KOPT-K1 (cell line): Measurements from ENCODE around the gene HPS5.
"Not testable (repeated sequence)": the region's sequence is repeated elsewhere in the genome, so short reads cannot be mapped to it uniquely, and the experiment has no call there.

ENCODE experiments used
- H3K27ac ChIP-seq: fragments of 200-600 bp; sonication (generic); 2 replicates; pipeline ENCODE4 v1.5.1; 2016; ENCODE audit warnings: antibody characterized with exemption, mild to moderate bottlenecking, low read depth, low read length; ENCODE audit not compliant: poor library complexity, severe bottlenecking
- H3K36me3 ChIP-seq: fragments of 200-600 bp; sonication (generic); 2 replicates; pipeline ENCODE4 v1.5.1; 2017; ENCODE audit warnings: antibody characterized with exemption, mild to moderate bottlenecking, low read length, moderate library complexity; ENCODE audit not compliant: insufficient read depth
- H3K9me3 ChIP-seq: fragments of 200-600 bp; sonication (generic); 2 replicates; pipeline ENCODE4 v1.5.1; 2017; ENCODE audit warnings: antibody characterized with exemption, low read length, mild to moderate bottlenecking; ENCODE audit not compliant: insufficient read depth, poor library complexity, severe bottlenecking

HPS5 gene

GRCh38 chr11:18329196-18329870 lies 7.4 kb upstream of the HPS5 start:
- peaks cover 95% of the 10 kb centered on the region for H3K36me3 ChIP-seq
- H3K27ac ChIP-seq, result no peak overlapping the region
- no peaks in the 10 kb centered on the region for H3K9me3 ChIP-seq

DNA sequence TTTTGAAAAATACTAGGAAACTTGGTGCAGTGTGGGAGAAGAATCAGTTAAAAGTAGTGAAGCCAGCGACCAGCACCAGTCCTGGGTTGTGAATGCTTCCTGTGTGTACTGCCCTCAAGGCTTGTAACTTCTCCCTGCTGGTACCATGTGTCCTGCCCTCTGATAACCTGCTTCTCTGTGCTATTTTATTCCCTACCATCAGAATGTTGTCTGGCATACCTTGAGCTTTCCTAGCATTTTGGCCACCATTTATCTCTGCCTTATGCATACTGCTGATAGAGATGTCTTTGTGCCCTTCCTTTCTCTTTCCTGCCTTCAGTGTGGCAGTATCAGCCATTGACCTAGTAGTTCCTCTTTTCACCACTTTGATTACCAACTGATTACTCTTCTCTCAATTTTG lies 2.4 kb upstream of the HPS5 start:
- Histone ChIP-seq H3K36me3 (peaks cover 52% of the 10 kb centered on the region), H3K27ac (no peak overlapping the region), H3K9me3 (no peaks in the 10 kb centered on the region)

DNA sequence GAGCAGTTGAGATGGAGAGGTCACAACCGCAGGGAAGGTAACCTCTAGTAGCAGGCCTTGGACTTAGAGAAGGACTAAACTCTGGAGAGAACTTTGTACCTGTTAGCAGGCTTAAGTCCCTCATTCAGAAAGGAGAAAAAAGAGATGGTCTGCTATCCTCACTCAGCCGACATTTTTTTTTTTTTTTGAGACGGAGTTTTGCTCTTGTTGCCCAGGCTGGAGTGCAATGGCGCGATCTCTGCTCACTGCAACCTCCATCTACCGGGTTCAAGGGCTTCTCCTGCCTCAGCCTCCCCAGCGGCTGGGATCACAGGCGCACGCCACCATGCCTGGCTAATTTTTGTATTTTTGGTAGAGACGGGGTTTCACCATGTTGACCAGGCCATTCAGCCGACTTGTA lies 1.9 kb upstream of the HPS5 start:
- Histone ChIP-seq H3K36me3 (peaks cover 47% of the 10 kb centered on the region), H3K27ac (peak overlapping the region; percentile 99)
- H3K9me3 ChIP-seq, result not testable (repeated sequence)

- Histone ChIP-seq H3K9me3 (no peaks in the 10 kb centered on the region), H3K27ac (peak overlapping the region; percentile 99), H3K36me3 (peaks cover 41% of the 10 kb centered on the region)
Observed at GRCh38 chr11:18322818-18323570, 1.1 kb upstream of the HPS5 start.

DNA sequence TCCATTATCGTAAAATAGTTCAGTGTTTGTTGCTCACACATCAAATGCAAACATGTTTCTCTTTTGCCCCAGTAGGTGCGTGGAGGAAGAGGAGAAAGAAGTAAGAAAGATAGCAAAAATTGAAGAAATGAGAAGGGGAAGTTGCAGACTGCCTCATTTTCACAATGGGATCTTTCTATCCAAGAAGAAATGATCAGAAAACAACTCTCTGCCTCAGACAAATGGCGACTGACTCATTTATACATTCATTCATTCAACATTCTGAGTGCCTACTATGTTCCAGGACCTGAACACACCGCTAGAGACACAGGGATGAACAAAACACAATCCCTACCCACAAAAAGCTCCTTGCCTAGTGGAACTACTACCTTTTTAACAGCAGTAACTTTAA lies 367 bp downstream of the HPS5 start:
- Histone ChIP-seq H3K9me3 (no peaks in the 10 kb centered on the region), H3K36me3 (peaks cover 28% of the 10 kb centered on the region), H3K27ac (peak overlapping the region; percentile 99)

DNA sequence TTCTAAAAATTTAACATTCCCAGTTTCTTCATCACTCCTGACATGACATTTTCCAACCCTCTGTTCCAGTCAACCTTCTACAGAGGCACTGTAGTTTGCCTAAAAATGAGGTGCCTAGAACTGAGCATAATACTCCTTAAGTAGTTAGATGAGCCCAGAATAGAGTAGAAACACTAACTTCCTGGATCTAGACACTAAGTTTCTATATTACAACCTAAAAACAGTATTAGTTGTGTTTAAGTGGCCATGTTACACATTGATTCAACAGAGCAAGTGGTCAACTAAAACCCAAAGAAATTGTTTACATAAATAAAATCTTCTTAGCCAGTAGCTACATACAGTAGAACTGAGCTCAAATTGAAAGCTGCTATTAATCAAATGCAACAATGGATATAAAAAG lies 1.3 kb downstream of the HPS5 start:
- H3K27ac ChIP-seq, result no peak overlapping the region
- peaks cover 23% of the 10 kb centered on the region for H3K36me3 ChIP-seq
- no peaks in the 10 kb centered on the region for H3K9me3 ChIP-seq

DNA sequence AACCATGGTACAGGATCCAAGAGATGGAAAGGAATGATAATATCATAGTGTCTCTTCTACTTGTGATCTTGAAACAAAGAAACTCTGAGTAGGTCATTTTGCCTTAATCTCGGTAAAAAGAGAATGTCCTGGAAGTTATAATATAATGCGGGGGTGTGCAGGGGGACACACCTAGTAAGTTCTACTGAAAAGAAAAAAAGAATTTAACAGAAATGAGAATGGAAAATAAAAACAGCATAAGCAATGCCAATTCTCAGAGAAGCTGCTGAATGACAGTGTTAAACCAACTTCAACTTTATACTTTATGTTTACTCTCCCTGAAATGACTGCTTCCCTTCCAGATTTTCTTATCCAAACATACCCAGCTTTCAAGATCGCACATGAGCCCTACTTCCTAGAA lies 2.0 kb downstream of the HPS5 start:
- no peaks in the 10 kb centered on the region for H3K9me3 ChIP-seq
- peaks cover 16% of the 10 kb centered on the region for H3K36me3 ChIP-seq
- no peak overlapping the region for H3K27ac ChIP-seq

DNA sequence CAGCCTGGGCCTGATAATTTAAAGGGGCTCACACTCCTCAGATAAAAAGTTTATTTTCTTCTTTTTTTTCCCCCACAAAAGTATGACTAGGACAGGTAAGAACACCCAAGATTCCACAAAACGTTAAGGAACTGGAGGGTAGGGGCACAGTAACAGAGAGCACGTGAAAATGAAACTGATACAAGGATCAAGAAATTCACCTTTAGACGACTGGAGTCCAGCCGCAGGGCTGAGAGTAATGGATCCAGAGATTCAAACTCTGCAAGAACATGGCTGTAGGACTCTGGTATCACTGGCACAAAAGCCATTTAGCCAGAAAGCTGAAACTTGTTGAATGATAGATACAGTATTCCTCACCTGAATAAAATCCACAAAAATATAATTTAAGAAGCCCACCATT lies 4.4 kb downstream of the HPS5 start:
- no peaks in the 10 kb centered on the region for H3K9me3 ChIP-seq
- peaks cover 5% of the 10 kb centered on the region; the same call in 1 of the 2 replicates for H3K36me3 ChIP-seq
- no peak overlapping the region for H3K27ac ChIP-seq

DNA sequence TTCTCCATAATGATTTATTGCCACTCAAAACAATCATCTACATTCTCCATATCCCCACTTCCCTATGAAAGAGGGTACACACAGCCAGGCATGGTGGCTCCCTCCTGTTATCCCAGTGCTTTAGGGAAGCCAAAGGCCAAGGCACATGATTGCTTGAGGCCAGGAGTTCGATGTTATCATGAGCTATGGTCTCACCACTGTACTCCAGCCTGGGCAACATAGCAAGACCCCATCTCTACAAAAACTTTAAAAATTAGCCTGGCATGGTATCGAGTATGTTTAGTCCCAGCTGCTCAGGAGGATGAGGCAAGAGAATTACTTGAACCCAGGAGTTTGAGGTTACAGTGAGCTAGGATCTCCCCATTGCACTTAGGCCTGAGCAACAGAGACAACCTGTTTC lies 6.0 kb downstream of the HPS5 start:
- Histone ChIP-seq H3K36me3 (peaks cover 8% of the 10 kb centered on the region; the same call in 1 of the 2 replicates), H3K9me3 (no peaks in the 10 kb centered on the region), H3K27ac (no peak overlapping the region)

- Histone ChIP-seq H3K9me3 (no peaks in the 10 kb centered on the region), H3K27ac (no peak overlapping the region), H3K36me3 (peaks cover 18% of the 10 kb centered on the region)
Observed at GRCh38 chr11:18314784-18315523, 7.0 kb downstream of the HPS5 start.

GRCh38 chr11:18313965-18314763 lies 7.8 kb downstream of the HPS5 start:
- H3K36me3 ChIP-seq, result peaks cover 25% of the 10 kb centered on the region
- no peaks in the 10 kb centered on the region for H3K9me3 ChIP-seq
- no peak overlapping the region for H3K27ac ChIP-seq

DNA sequence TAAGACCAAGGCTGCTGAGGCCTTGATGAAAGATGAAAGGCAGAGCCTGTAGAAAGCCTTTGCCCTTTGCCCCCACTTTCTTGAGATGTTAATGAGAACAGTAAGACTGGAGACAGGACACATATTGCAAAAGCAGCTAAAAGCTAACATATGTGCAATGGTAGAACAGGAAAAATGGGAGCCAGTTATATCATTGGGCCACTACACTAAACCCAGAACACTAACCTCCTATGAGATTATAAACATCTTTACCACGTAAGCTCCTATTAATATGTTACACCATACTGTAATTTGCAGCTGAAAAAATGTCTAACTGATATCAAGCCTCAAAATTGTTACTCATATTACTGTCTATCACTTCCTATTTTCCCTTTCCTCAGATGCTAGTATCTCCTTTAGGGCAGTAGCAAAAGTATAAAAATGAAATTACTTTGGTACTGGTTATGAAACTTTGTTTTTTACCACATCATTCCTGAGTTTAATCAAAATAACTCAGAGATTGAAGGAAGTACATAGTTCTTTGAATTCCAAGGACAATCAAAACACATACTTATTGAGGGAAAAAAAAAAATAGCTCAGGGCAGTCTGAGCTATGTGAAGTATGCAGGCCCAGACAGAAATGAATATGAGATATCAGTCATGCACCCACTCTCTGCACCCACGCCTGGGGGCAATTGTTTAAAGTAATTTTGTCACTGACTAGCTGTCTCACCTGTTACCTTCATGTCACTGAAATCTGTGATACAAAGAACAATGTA lies 9.1 kb downstream of the HPS5 start:
- H3K36me3 ChIP-seq, result peaks cover 39% of the 10 kb centered on the region
- H3K27ac ChIP-seq, result no peak overlapping the region
- H3K9me3 ChIP-seq, result no peaks in the 10 kb centered on the region

- H3K27ac ChIP-seq, result no peak overlapping the region
Observed at GRCh38 chr11:18312012-18312411, 9.9 kb downstream of the HPS5 start.

GRCh38 chr11:18310800-18311340 lies 11.1 kb downstream of the HPS5 start:
- peaks cover 55% of the 10 kb centered on the region for H3K36me3 ChIP-seq

More at GRCh38 chr11:18312012-18312411, 9.9 kb downstream of the HPS5 start:
- Histone ChIP-seq H3K9me3 (no peaks in the 10 kb centered on the region), H3K36me3 (peaks cover 46% of the 10 kb centered on the region)

More at GRCh38 chr11:18310800-18311340, 11.1 kb downstream of the HPS5 start:
- H3K27ac ChIP-seq, result no peak overlapping the region
- H3K9me3 ChIP-seq, result no peaks in the 10 kb centered on the region
